ENCODE data around the gene SIRT7.

SIRT7 gene

DNA sequence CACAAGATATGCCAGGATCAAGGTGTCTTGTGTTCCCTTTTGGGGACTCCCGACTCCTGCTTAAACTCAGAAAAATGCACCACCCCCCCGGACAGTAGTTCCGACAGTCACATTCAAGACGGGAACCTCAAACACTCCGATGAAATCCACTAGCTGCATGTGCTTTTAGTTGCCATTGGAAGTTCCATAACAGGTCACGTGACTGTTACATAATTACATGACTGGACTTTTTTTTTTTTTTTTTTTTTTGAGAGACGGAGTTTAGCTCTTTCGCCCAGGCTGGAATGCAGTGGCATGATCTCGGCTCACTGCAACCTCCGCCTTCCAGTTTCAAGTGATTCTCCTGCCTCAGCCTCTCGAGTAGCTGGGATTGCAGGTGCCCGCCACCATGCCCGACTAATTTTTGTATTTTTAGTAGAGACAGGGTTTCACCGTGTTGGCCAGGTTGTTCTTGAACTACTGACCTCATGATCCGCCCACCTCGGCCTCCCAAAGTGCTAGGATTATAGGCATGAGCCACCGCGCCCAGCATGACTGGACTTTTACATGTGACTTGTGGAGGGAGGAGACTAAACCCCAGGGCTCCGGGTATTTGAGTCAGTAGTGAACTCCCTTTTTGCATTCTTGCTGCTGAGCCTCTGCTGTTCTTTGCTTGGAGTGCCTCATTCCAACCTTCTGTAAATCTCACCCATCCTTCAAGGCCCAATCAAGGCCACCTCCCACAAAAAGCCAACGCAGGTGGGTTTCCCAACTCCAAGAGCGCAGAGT lies 1.6 kb downstream of the SIRT7 start:
- Histone ChIP-seq H3K27ac (no peak overlapping the region), H3K4me3 (ENCODE audit: low read depth, low read length) (no peak overlapping the region), H3K36me3 (peaks cover 73% of the 10 kb centered on the region), H3K27me3 (ENCODE audit: insufficient read depth, low read depth, severe bottlenecking) (no peaks in the 10 kb centered on the region), H3K9me3 (ENCODE audit: severe bottlenecking) (no peaks in the 10 kb centered on the region)
- DNase-seq = no peak
- TF ChIP-seq, protein P1, sequence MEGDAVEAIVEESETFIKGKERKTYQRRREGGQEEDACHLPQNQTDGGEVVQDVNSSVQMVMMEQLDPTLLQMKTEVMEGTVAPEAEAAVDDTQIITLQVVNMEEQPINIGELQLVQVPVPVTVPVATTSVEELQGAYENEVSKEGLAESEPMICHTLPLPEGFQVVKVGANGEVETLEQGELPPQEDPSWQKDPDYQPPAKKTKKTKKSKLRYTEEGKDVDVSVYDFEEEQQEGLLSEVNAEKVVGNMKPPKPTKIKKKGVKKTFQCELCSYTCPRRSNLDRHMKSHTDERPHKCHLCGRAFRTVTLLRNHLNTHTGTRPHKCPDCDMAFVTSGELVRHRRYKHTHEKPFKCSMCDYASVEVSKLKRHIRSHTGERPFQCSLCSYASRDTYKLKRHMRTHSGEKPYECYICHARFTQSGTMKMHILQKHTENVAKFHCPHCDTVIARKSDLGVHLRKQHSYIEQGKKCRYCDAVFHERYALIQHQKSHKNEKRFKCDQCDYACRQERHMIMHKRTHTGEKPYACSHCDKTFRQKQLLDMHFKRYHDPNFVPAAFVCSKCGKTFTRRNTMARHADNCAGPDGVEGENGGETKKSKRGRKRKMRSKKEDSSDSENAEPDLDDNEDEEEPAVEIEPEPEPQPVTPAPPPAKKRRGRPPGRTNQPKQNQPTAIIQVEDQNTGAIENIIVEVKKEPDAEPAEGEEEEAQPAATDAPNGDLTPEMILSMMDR (IDR thresholded peaks at IDR 0.05; ENCODE audit: low read depth, low read length) = no peak

DNA sequence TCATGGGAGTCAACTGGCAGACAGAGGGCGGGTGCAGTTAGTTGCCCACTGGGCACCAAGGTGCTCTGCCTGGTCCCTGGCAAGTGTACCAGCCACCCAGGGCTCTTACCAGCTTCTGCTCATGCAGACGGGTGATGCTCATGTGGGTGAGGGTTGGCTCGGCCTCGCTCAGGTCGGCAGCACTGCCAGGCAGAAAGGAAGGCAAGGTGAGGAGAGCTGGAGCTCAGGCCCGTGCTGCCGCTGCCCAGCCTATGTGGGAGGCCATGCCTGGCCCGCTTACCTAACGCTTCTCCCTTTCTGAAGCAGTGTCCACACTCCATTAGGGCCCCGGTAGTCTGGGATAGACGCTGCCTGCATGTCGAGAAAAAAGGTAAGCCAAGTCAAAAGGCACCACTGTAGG lies 2.6 kb downstream of the SIRT7 start:
- Histone ChIP-seq H3K27me3 (ENCODE audit: insufficient read depth, low read depth, severe bottlenecking) (no peaks in the 10 kb centered on the region), H3K36me3 (peaks cover 64% of the 10 kb centered on the region), H3K27ac (no peak overlapping the region)

DNA sequence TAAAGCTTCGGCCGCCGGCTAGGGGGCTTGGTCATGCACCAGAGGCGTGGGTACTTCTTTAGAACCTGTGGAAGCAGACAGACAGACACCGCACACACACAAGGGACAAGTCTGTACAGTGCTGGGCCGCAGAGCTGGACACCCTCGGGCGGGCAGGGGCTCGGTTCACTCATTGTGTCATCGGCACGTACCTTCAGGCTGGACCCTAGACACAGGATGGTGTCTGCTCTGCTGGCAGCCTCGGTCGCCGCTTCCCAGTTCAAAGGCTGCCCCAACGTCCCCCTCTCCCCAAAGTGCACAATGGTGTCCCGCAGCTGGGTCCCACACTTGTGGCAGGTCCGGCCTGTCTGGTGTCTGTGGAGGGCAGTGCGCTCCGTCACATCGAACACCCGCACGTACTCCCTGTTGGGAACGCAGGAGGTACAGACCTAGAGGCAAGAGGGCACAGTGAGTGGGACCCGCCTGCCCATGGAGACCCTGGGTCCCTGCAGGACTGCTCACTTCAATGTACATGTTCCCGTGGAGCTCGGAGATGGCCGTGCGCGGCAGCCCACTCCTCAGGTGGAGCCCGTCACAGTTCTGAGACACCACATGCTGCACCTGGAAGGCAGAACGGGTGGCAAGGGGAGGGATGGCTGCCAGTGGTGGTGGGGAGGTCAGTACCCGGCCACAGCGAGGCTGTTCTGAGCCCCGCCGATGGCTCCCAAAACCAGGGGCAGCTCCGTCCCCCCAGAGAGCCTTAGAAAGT lies 3.7 kb downstream of the SIRT7 start:
- Histone ChIP-seq H3K27me3 (ENCODE audit: insufficient read depth, low read depth, severe bottlenecking) (no peaks in the 10 kb centered on the region), H3K9me3 (ENCODE audit: severe bottlenecking) (no peaks in the 10 kb centered on the region), H3K36me3 (peaks cover 54% of the 10 kb centered on the region), H3K27ac (no peak overlapping the region), H3K4me3 (ENCODE audit: low read depth, low read length) (no peak overlapping the region)
- TF ChIP-seq, protein P1 (IDR thresholded peaks at IDR 0.05; ENCODE audit: low read depth, low read length) = no peak
- DNase-seq = no peak

More for the DNA sequence above, 2.6 kb downstream of the SIRT7 start:
- TF ChIP-seq, protein P1 (IDR thresholded peaks at IDR 0.05; ENCODE audit: low read depth, low read length) = no peak
- DNase-seq = no peak
- no peaks in the 10 kb centered on the region for H3K9me3 ChIP-seq (ENCODE audit: severe bottlenecking)
- no peak overlapping the region for H3K4me3 ChIP-seq (ENCODE audit: low read depth, low read length)

DNA sequence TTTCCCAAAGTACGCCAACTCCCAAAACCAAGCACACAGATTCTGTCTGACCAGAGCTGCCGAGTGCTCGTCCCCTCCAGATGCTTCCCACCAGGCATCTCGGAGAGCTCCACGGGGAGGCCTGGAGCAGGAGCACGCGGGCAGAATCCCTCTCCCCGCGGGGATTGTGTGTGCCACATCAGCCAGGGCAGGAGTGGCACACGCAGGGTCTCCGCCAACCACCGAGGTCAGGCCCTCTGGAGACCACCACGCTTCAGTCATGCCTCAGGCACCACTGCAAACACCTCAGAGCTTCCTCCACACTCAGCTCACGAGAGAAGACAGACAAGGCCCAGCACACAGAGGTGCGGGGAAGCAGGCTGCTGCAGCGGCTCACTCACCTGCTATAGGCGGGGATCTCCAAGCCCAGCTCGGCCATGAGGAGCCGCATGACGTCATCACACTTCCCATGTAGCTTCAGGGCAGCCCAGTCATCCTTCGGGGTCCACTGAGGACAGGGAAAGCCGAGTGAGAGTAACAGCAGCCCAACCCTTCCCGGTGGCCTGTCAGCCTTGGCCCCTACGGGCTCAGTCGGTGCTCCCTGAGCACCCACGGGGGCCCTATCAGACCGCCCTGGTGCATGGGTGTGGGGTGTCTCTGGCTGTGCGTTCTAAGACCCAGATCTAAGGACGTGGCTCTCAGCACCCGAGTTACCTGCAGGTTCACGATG lies 4.4 kb downstream of the SIRT7 start:
- Histone ChIP-seq H3K27me3 (ENCODE audit: insufficient read depth, low read depth, severe bottlenecking) (no peaks in the 10 kb centered on the region), H3K4me3 (ENCODE audit: low read depth, low read length) (no peak overlapping the region), H3K27ac (no peak overlapping the region), H3K9me3 (ENCODE audit: severe bottlenecking) (no peaks in the 10 kb centered on the region), H3K36me3 (peaks cover 59% of the 10 kb centered on the region)
- no peak for DNase-seq
- TF ChIP-seq, protein P1 (IDR thresholded peaks at IDR 0.05; ENCODE audit: low read depth, low read length) = no peak

DNA sequence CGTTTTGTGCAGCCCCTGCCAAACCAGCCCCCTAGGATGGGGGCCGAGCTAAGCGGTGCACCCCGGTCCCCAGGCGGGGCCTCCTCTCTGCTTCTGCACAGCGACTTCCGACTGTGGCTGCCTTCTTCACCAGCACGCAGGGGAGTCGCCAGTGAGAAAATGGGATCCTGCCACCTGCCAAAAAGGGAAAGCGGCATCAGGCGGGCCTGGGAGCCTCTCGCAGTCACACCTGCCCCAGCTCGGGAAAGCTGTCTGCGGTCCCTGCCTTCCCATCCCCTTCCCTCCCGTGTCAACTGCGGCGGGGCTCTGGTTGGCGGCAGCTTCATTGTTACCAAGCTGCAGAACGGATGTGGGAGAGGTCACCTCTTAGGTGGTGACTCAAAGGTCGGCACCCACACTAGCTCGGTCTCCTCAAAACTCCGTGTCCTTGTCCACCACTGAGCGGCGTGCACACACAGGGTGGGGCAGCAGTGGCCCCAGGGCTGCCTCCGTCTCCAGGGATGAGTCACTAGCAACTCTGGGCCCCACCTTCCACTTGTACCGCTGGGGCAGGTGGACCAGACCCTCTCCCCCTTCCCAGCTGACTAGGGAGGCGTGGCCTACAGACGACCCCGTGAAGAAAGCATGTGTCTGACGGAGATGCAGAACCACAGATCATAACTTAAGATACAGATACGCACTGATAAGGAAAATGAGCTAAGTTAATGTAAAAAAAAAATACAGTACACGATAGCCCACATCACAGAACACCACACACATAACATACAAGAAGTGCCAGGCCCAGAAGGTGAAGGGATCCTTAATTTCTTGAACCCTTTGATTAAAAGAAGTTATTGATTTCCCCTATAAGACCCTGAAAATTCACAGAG lies 5.3 kb downstream of the SIRT7 start:
- H3K27ac ChIP-seq = no peak overlapping the region
- H3K27me3 ChIP-seq (ENCODE audit: insufficient read depth, low read depth, severe bottlenecking) = no peaks in the 10 kb centered on the region
- no peak for DNase-seq
- TF ChIP-seq, protein P1 (IDR thresholded peaks at IDR 0.05; ENCODE audit: low read depth, low read length) = no peak
- no peaks in the 10 kb centered on the region for H3K9me3 ChIP-seq (ENCODE audit: severe bottlenecking)
- H3K36me3 ChIP-seq = peaks cover 67% of the 10 kb centered on the region
- H3K4me3 ChIP-seq (ENCODE audit: low read depth, low read length) = no peak overlapping the region
